ENCODE results near the gene KCNJ5. TPM values are rescaled to one million over a fixed set of nuclear protein-coding genes. Genes with fewer than 3 reads are reported as not detected.

KCNJ5 gene
- total RNA-seq, 1 experiment from 2014 or later, result 0.11 TPM

DNA sequence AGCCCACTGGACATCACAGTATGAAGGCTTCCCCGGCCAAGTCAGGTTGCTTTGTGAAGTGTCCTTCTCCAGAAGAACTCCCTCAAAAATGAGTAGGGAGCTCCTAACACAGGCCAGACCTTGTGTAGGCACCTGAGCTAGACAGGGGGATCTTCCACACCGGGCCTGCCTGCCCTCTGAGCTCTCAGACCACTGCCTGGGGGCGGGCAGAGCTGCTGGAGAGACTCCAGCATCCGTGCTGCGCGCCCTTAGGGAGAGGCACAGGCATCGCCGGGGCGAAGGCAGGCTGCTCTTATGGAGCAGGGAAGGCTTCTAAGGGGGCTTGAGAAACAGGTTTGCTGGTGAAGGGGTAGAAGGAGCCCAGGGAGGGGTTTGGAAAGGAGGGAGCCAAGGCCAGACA, 4.4 kb downstream of the KCNJ5 start:
- H3K9me3 ChIP-seq (ENCODE audit: control insufficient read depth, low read depth, low read length), result no peaks in the 10 kb centered on the region
- H2BK15ac ChIP-seq (ENCODE audit: low read depth, low read length), result no peak overlapping the region
- H3K23ac ChIP-seq (ENCODE audit: insufficient read length, low read depth, low read length), result no peak overlapping the region
- H2BK120ac ChIP-seq (ENCODE audit: low read depth, low read length, poor library complexity, severe bottlenecking), result no peak overlapping the region
- DNase-seq, result no peak
- H3K4me1 Mint-ChIP-seq, result peaks cover 11 to 19% of the 10 kb centered on the region in 2 experiments
- no peaks in the 10 kb centered on the region for H3K79me2 ChIP-seq (ENCODE audit: insufficient read depth, low read length)
- no peak overlapping the region for H3K4ac ChIP-seq (ENCODE audit: low read depth, low read length)
- H4K5ac ChIP-seq (ENCODE audit: insufficient read length, low read depth, low read length), result no peak overlapping the region
- H2BK5ac ChIP-seq (ENCODE audit: insufficient read length, low read length), result no peak overlapping the region
- H3K27me3 Mint-ChIP-seq (ENCODE audit: low read depth), result peaks cover 93% of the 10 kb centered on the region
- H3K36me3 Mint-ChIP-seq (ENCODE audit: insufficient read depth in 1 of 3, low read depth in 3 of 3), result no peaks in the 10 kb centered on the region
- TF ChIP-seq, protein P1, sequence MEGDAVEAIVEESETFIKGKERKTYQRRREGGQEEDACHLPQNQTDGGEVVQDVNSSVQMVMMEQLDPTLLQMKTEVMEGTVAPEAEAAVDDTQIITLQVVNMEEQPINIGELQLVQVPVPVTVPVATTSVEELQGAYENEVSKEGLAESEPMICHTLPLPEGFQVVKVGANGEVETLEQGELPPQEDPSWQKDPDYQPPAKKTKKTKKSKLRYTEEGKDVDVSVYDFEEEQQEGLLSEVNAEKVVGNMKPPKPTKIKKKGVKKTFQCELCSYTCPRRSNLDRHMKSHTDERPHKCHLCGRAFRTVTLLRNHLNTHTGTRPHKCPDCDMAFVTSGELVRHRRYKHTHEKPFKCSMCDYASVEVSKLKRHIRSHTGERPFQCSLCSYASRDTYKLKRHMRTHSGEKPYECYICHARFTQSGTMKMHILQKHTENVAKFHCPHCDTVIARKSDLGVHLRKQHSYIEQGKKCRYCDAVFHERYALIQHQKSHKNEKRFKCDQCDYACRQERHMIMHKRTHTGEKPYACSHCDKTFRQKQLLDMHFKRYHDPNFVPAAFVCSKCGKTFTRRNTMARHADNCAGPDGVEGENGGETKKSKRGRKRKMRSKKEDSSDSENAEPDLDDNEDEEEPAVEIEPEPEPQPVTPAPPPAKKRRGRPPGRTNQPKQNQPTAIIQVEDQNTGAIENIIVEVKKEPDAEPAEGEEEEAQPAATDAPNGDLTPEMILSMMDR (conservative IDR thresholded peaks at IDR 0.05), result no peak
- no peak overlapping the region for H4K91ac ChIP-seq (ENCODE audit: insufficient read length, low read depth, low read length)
- no peak overlapping the region for H2BK20ac ChIP-seq (ENCODE audit: low read depth, low read length, poor library complexity, severe bottlenecking)
- H4K20me1 ChIP-seq (ENCODE audit: control insufficient read depth, insufficient read depth, insufficient read length), result no peaks in the 10 kb centered on the region
- H2BK12ac ChIP-seq (ENCODE audit: insufficient read length, low read depth, low read length), result no peak overlapping the region
- no peak overlapping the region for H4K8ac ChIP-seq (replicated peaks; ENCODE audit: insufficient read length, low read depth, low read length)
- no peak overlapping the region for H3K18ac ChIP-seq (ENCODE audit: insufficient read length, low read depth, low read length)
- no CpG with 5 or more reads among the region's 9 CpGs for WGBS (ENCODE audit: extremely low coverage, insufficient read length, low lambda C conversion rate)
- H3K4me1 ChIP-seq (ENCODE audit: insufficient read depth, low read length), result no peaks in the 10 kb centered on the region
- H3K14ac ChIP-seq (ENCODE audit: insufficient read depth, low read length), result no peak overlapping the region
- no peak overlapping the region for H3K4me3 Mint-ChIP-seq
- H3K56ac ChIP-seq (ENCODE audit: insufficient read length, low read depth, low read length), result no peak overlapping the region
- H3K9me3 Mint-ChIP-seq, result no peaks in the 10 kb centered on the region; a peak in 1 of 5 replicates
- H3K27ac ChIP-seq (ENCODE audit: insufficient read length, low read depth, low read length), result no peak overlapping the region
- H3K4me2 ChIP-seq (ENCODE audit: insufficient read depth, insufficient read length, low read length), result no peak overlapping the region
- no peak overlapping the region for H3K27ac Mint-ChIP-seq
- peaks cover 36% of the 10 kb centered on the region for H3K27me3 ChIP-seq (ENCODE audit: insufficient read depth, low read length)
- no peak overlapping the region for H3K9ac ChIP-seq (ENCODE audit: extremely low read depth, insufficient read length, low read length)
- H3T11ph ChIP-seq (ENCODE audit: low read length), result no peak overlapping the region
- H3K79me1 ChIP-seq (ENCODE audit: insufficient read depth, low read depth, low read length, poor library complexity, severe bottlenecking), result no peaks in the 10 kb centered on the region
- H2AK5ac ChIP-seq (ENCODE audit: insufficient read length, low read length), result no peak overlapping the region
- no peak overlapping the region for H2AFZ ChIP-seq (ENCODE audit: low read length)
- peaks cover 4% of the 10 kb centered on the region for H3K23me2 ChIP-seq (ENCODE audit: insufficient read length, low read depth, low read length, poor library complexity, severe bottlenecking)

All from H9 (cell line).